ENCODE measurements around the gene SNRPA1.

Gene SNRPA1

GRCh38 chr15:101255615-101256241 is 39.3 kb downstream of the SNRPA1 start:
- Histone ChIP-seq H3K79me2 (ENCODE audit: control insufficient read depth, insufficient read depth, low read length, unreplicated experiment) (peaks cover 11% of the 10 kb centered on the region), H3K27me3 (ENCODE audit: insufficient read depth, low read length) (no peaks in the 10 kb centered on the region), H3K4me1 (ENCODE audit: control insufficient read depth, insufficient read depth, low read length, unreplicated experiment) (peaks cover 15% of the 10 kb centered on the region), H3K36me3 (ENCODE audit: insufficient read depth, low read length) (no peaks in the 10 kb centered on the region), H3K4me3 (ENCODE audit: low read depth, low read length) (no peak overlapping the region), H3K27ac (ENCODE audit: low read depth, low read length) (no peak overlapping the region), H2AFZ (ENCODE audit: low read length, unreplicated experiment) (no peak overlapping the region)

- H3K27ac ChIP-seq (ENCODE audit: low read depth, low read length): no peak overlapping the region
- no peaks in the 10 kb centered on the region for H3K36me3 ChIP-seq (ENCODE audit: insufficient read depth, low read length)
- H3K27me3 ChIP-seq (ENCODE audit: insufficient read depth, low read length): no peaks in the 10 kb centered on the region
- H3K4me3 ChIP-seq (ENCODE audit: low read depth, low read length): no peak overlapping the region
- H2AFZ ChIP-seq (ENCODE audit: low read length, unreplicated experiment): no peak overlapping the region
- peaks cover 18% of the 10 kb centered on the region for H3K79me2 ChIP-seq (ENCODE audit: control insufficient read depth, insufficient read depth, low read length, unreplicated experiment)
- peaks cover 16% of the 10 kb centered on the region for H3K4me1 ChIP-seq (ENCODE audit: control insufficient read depth, insufficient read depth, low read length, unreplicated experiment)
Measured at GRCh38 chr15:101255051-101255395, 40.0 kb downstream of the SNRPA1 start.

GRCh38 chr15:101254157-101255050 is 40.6 kb downstream of the SNRPA1 start:
- H2AFZ ChIP-seq (ENCODE audit: low read length, unreplicated experiment): no peak overlapping the region
- H3K4me1 ChIP-seq (ENCODE audit: control insufficient read depth, insufficient read depth, low read length, unreplicated experiment): peaks cover 22% of the 10 kb centered on the region
- H3K4me3 ChIP-seq (ENCODE audit: low read depth, low read length): no peak overlapping the region
- H3K27me3 ChIP-seq (ENCODE audit: insufficient read depth, low read length): no peaks in the 10 kb centered on the region
- no peaks in the 10 kb centered on the region for H3K36me3 ChIP-seq (ENCODE audit: insufficient read depth, low read length)
- no peak overlapping the region for H3K27ac ChIP-seq (ENCODE audit: low read depth, low read length)
- H3K79me2 ChIP-seq (ENCODE audit: control insufficient read depth, insufficient read depth, low read length, unreplicated experiment): peaks cover 25% of the 10 kb centered on the region

- H3K79me2 ChIP-seq (ENCODE audit: control insufficient read depth, insufficient read depth, low read length, unreplicated experiment): peaks cover 39% of the 10 kb centered on the region
- H2AFZ ChIP-seq (ENCODE audit: low read length, unreplicated experiment): peak overlapping the region; percentile 84
- peak overlapping the region; percentile 63 for H3K27ac ChIP-seq (ENCODE audit: low read depth, low read length)
- H3K27me3 ChIP-seq (ENCODE audit: insufficient read depth, low read length): no peaks in the 10 kb centered on the region
- H3K4me1 ChIP-seq (ENCODE audit: control insufficient read depth, insufficient read depth, low read length, unreplicated experiment): peaks cover 27% of the 10 kb centered on the region
- H3K36me3 ChIP-seq (ENCODE audit: insufficient read depth, low read length): no peaks in the 10 kb centered on the region
- peak overlapping the region; percentile 85 for H3K4me3 ChIP-seq (ENCODE audit: low read depth, low read length)
Measured at GRCh38 chr15:101252836-101253235, 42.2 kb downstream of the SNRPA1 start.

GRCh38 chr15:101251830-101252820 is 42.9 kb downstream of the SNRPA1 start, which contains the start of gene CHSY1:
TSS of gene CHSY1 (minus strand) at chr15:101252048. CDS start at chr15:101251456, 592 bp downstream.
- H3K4me3 ChIP-seq (ENCODE audit: low read depth, low read length): peak within 1 kb of the TSS; percentile 95
- H3K27ac ChIP-seq (ENCODE audit: low read depth, low read length): peak within 1 kb of the TSS; percentile 63
- no peaks in the 10 kb centered on the region for H3K36me3 ChIP-seq (ENCODE audit: insufficient read depth, low read length)
- peaks cover 46% of the 10 kb centered on the region for H3K79me2 ChIP-seq (ENCODE audit: control insufficient read depth, insufficient read depth, low read length, unreplicated experiment)
- peaks cover 34% of the 10 kb centered on the region for H3K4me1 ChIP-seq (ENCODE audit: control insufficient read depth, insufficient read depth, low read length, unreplicated experiment)
- H3K27me3 ChIP-seq (ENCODE audit: insufficient read depth, low read length): no peaks in the 10 kb centered on the region
- peak within 1 kb of the TSS; percentile 84 for H2AFZ ChIP-seq (ENCODE audit: low read length, unreplicated experiment)

- H3K4me3 ChIP-seq (ENCODE audit: low read depth, low read length): peak overlapping the region; percentile 95
- H2AFZ ChIP-seq (ENCODE audit: low read length, unreplicated experiment): peak overlapping the region; percentile 84
- peak overlapping the region; percentile 63 for H3K27ac ChIP-seq (ENCODE audit: low read depth, low read length)
- no peaks in the 10 kb centered on the region for H3K36me3 ChIP-seq (ENCODE audit: insufficient read depth, low read length)
- H3K4me1 ChIP-seq (ENCODE audit: control insufficient read depth, insufficient read depth, low read length, unreplicated experiment): peaks cover 35% of the 10 kb centered on the region
- no peaks in the 10 kb centered on the region for H3K27me3 ChIP-seq (ENCODE audit: insufficient read depth, low read length)
- peaks cover 56% of the 10 kb centered on the region for H3K79me2 ChIP-seq (ENCODE audit: control insufficient read depth, insufficient read depth, low read length, unreplicated experiment)
Measured at GRCh38 chr15:101250873-101251829, 43.9 kb downstream of the SNRPA1 start.

- H3K36me3 ChIP-seq (ENCODE audit: insufficient read depth, low read length): no peaks in the 10 kb centered on the region
- H3K4me3 ChIP-seq (ENCODE audit: low read depth, low read length): peak overlapping the region; percentile 95
- no peak overlapping the region for H2AFZ ChIP-seq (ENCODE audit: low read length, unreplicated experiment)
- peaks cover 63% of the 10 kb centered on the region for H3K79me2 ChIP-seq (ENCODE audit: control insufficient read depth, insufficient read depth, low read length, unreplicated experiment)
- H3K27ac ChIP-seq (ENCODE audit: low read depth, low read length): peak overlapping the region; percentile 55
- H3K4me1 ChIP-seq (ENCODE audit: control insufficient read depth, insufficient read depth, low read length, unreplicated experiment): peaks cover 35% of the 10 kb centered on the region
- H3K27me3 ChIP-seq (ENCODE audit: insufficient read depth, low read length): no peaks in the 10 kb centered on the region
Measured at GRCh38 chr15:101250341-101250831, 44.7 kb downstream of the SNRPA1 start.

- H3K4me1 ChIP-seq (ENCODE audit: control insufficient read depth, insufficient read depth, low read length, unreplicated experiment): peaks cover 50% of the 10 kb centered on the region
- no peaks in the 10 kb centered on the region for H3K36me3 ChIP-seq (ENCODE audit: insufficient read depth, low read length)
- H2AFZ ChIP-seq (ENCODE audit: low read length, unreplicated experiment): no peak overlapping the region
- H3K27me3 ChIP-seq (ENCODE audit: insufficient read depth, low read length): no peaks in the 10 kb centered on the region
- no peak overlapping the region for H3K27ac ChIP-seq (ENCODE audit: low read depth, low read length)
- peaks cover 84% of the 10 kb centered on the region for H3K79me2 ChIP-seq (ENCODE audit: control insufficient read depth, insufficient read depth, low read length, unreplicated experiment)
- H3K4me3 ChIP-seq (ENCODE audit: low read depth, low read length): no peak overlapping the region
Measured at GRCh38 chr15:101248274-101248673, 46.8 kb downstream of the SNRPA1 start.

GRCh38 chr15:101246824-101247745 is 48.0 kb downstream of the SNRPA1 start:
- no peak overlapping the region for H3K4me3 ChIP-seq (ENCODE audit: low read depth, low read length)
- H3K27ac ChIP-seq (ENCODE audit: low read depth, low read length): no peak overlapping the region
- H3K36me3 ChIP-seq (ENCODE audit: insufficient read depth, low read length): no peaks in the 10 kb centered on the region
- H3K79me2 ChIP-seq (ENCODE audit: control insufficient read depth, insufficient read depth, low read length, unreplicated experiment): peaks cover 90% of the 10 kb centered on the region
- H3K27me3 ChIP-seq (ENCODE audit: insufficient read depth, low read length): no peaks in the 10 kb centered on the region
- no peak overlapping the region for H2AFZ ChIP-seq (ENCODE audit: low read length, unreplicated experiment)
- H3K4me1 ChIP-seq (ENCODE audit: control insufficient read depth, insufficient read depth, low read length, unreplicated experiment): peaks cover 57% of the 10 kb centered on the region

Data from ACC112 (cell line).